Lower lobe of right lung (tissue), 2 donors: ENCODE results near the gene RAD51B. TPM values are rescaled to one million over a fixed set of nuclear protein-coding genes. Genes with fewer than 3 reads are reported as not detected.

ENCODE experiments used
- ATAC-seq, 2 donors: fragments of 200-7000 bp; cut with Tn5 transposase; one replicate each; pipeline ENCODE4 v1.9.1; 2020 to 2022; ENCODE audit warnings: mild to moderate bottlenecking in 2 of 2, moderate library complexity in 2 of 2
- DNase-seq: peaks from one replicate; pipeline ENCODE4 v3.0.0-alpha.2; 2020
- H3K27ac ChIP-seq: fragments of 200-600 bp; one replicate; pipeline ENCODE4 v1.8.0; 2022
- H3K27me3 ChIP-seq: fragments of 200-600 bp; one replicate; pipeline ENCODE4 v1.8.0; 2022; ENCODE audit warnings: low read depth
- H3K36me3 ChIP-seq: fragments of 200-600 bp; one replicate; pipeline ENCODE4 v1.8.0; 2022; ENCODE audit warnings: mild to moderate bottlenecking
- H3K4me1 ChIP-seq: fragments of 200-600 bp; one replicate; pipeline ENCODE4 v1.8.0; 2022
- H3K4me3 ChIP-seq: fragments of 200-600 bp; one replicate; pipeline ENCODE4 v1.8.0; 2022; ENCODE audit warnings: mild to moderate bottlenecking
- H3K9me3 ChIP-seq: fragments of 200-600 bp; one replicate; pipeline ENCODE4 v1.8.0; 2022
- CTCF ChIP-seq: fragments of 200-600 bp; IDR thresholded peaks from one replicate; pipeline ENCODE4 v1.8.0; 2022; ENCODE audit warnings: antibody characterized with exemption, mild to moderate bottlenecking
- intact Hi-C: fragments of 100-400 bp; cut with DNase I; formaldehyde crosslinking; loops from one replicate; pipeline ENCODE4 v1.11.0; 2022
- total RNA-seq: library from RNA; stranded (reverse); fragmentation: NEBNext Ultra II Directional; extraction: Animal tissue kit (Norgen Biotek cat#: 25700); gene quantifications from one replicate; pipeline ENCODE4 v1.2.1, GENCODE V29; 2021
- donor health status: DM: no; HTN: yes; CAD: no; lungs with severe emphysema.

RAD51B gene
- total RNA-seq, 1 donor from 2014 or later = 22.2 TPM

- intact Hi-C loops = no loop called here
- no peak overlapping the region for H3K4me3 ChIP-seq
- TF ChIP-seq CTCF = no peak
- H3K27me3 ChIP-seq = no peaks in the 10 kb centered on the region
- no peaks in the 10 kb centered on the region for H3K9me3 ChIP-seq
- H3K36me3 ChIP-seq = no peaks in the 10 kb centered on the region
- H3K27ac ChIP-seq = peak overlapping the region; percentile 66
- peaks cover 58% of the 10 kb centered on the region for H3K4me1 ChIP-seq
- peak; percentile 53 for DNase-seq
- no peak for ATAC-seq
Measured at GRCh38 chr14:68363466-68363842, 543.9 kb downstream of the RAD51B start.

GRCh38 chr14:68363843-68364767 lies 544.5 kb downstream of the RAD51B start:
- peak; percentile 72 for DNase-seq
- no peak for TF ChIP-seq CTCF
- ATAC-seq = peak in 1 of 2 donors; percentile 6
- Histone ChIP-seq H3K27me3 (no peaks in the 10 kb centered on the region), H3K4me1 (peaks cover 54% of the 10 kb centered on the region), H3K9me3 (no peaks in the 10 kb centered on the region), H3K27ac (peak overlapping the region; percentile 66), H3K36me3 (no peaks in the 10 kb centered on the region), H3K4me3 (no peak overlapping the region)
- intact Hi-C loops = no loop called here

- intact Hi-C loops = no loop called here
- ATAC-seq = no peak
Measured at GRCh38 chr14:68364792-68365192, 545.2 kb downstream of the RAD51B start.

GRCh38 chr14:68365228-68365627 lies 545.6 kb downstream of the RAD51B start:
- Histone ChIP-seq H3K27me3 (no peaks in the 10 kb centered on the region), H3K27ac (peak overlapping the region; percentile 66), H3K9me3 (no peaks in the 10 kb centered on the region), H3K4me1 (peaks cover 54% of the 10 kb centered on the region), H3K4me3 (no peak overlapping the region), H3K36me3 (no peaks in the 10 kb centered on the region)
- no peak for ATAC-seq
- intact Hi-C loops = no loop called here
- DNase-seq = no peak
- no peak for TF ChIP-seq CTCF

More at GRCh38 chr14:68364792-68365192, 545.2 kb downstream of the RAD51B start:
- DNase-seq = no peak
- no peaks in the 10 kb centered on the region for H3K36me3 ChIP-seq
- H3K27me3 ChIP-seq = no peaks in the 10 kb centered on the region
- no peak overlapping the region for H3K4me3 ChIP-seq
- H3K9me3 ChIP-seq = no peaks in the 10 kb centered on the region
- H3K27ac ChIP-seq = peak overlapping the region; percentile 66
- peaks cover 54% of the 10 kb centered on the region for H3K4me1 ChIP-seq
- no peak for TF ChIP-seq CTCF

GRCh38 chr14:68366656-68367055 lies 547.1 kb downstream of the RAD51B start:
- no peak for ATAC-seq
- Histone ChIP-seq H3K4me1 (peaks cover 47% of the 10 kb centered on the region), H3K36me3 (no peaks in the 10 kb centered on the region), H3K9me3 (no peaks in the 10 kb centered on the region), H3K4me3 (no peak overlapping the region), H3K27ac (peak overlapping the region; percentile 3), H3K27me3 (no peaks in the 10 kb centered on the region)
- intact Hi-C loops = no loop called here
- TF ChIP-seq CTCF = no peak
- no peak for DNase-seq
